Endometrium (tissue), 2 donors: ENCODE data around the gene TBL1XR1.
"Not testable (repeated sequence)": the region's sequence is repeated elsewhere in the genome, so short reads cannot be mapped to it uniquely, and the experiment has no call there.

Experiments
- FAIRE-seq: peaks from 2 replicates; lab custom pipeline; 2012; peaks lifted over from hg19 to GRCh38; lab: Jason Lieb, UNC
- donor health status: control.
- donor health status: control.

The TBL1XR1 gene

DNA sequence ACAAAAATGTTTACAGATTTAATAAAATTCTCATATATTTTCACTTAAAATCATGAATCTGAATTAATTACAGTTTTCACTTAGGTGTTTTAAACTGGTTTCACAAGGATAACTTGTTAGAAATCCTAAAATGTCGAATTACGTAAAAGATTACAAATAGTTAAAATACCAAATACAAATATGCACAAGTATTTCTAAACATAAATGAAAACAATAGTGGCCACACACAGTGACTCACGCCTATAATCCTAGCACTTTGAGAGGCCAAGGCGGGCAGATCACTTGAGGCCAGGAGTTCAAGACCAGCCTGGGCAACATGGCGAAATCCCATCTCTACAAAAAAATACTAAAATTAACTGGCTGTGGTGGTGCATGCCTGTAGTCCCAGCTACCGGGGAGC is 10.9 kb upstream of the TBL1XR1 start:
- no peak for FAIRE-seq

DNA sequence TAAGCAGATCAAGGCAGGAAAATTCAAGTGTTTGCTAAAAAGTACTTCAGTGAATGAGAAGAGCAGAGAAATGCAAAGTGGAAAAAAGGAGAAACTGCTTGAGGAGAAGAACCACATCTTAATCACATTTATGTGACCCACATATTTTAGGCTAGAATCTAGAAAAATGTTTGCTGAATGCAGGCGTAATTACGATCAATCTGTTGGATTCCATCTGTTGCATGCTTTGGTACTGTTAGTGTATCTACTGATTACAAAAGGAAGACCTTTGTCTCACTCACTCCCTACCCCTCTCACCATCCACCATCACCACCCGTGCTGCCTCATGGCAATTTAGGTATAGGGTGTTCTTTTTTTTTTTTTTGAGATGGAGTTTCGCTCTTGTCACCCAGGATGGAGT is 9.7 kb upstream of the TBL1XR1 start:
- no peak for FAIRE-seq

DNA sequence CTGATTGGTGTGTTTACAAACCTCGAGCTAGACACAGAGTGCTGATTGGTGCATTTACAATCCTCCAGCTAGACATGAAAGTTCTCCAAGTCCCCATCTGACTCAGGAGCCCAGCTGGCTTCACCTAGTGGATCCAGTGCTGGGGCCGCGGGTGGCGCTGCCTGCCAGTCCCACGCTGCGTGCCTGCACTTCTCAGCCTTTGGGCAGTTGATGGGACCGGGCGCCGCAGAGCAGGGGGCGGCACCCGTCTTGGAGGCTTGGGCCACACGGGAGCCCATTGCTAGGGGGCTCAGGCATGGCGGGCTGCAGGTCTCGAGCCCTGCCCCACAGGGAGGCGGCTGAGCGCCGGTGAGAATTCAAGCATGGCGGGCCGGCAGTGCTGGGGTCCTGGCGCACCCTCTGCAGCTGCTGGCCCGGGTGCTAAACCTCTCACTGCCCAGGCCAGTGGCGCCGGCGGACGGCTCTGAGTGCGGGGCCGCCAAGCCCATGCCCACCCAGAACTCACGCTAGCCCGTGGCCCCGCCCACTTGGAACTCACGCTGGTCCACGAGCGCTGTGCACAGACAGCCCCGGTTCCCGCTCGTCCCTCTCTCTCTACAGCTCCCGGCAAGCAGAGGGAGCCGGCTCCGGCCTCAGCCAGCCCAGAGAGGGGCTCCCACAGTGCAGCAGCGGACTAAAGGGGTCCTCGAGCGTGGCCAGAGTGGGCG is 6.6 kb upstream of the TBL1XR1 start:
- no peak for FAIRE-seq

DNA sequence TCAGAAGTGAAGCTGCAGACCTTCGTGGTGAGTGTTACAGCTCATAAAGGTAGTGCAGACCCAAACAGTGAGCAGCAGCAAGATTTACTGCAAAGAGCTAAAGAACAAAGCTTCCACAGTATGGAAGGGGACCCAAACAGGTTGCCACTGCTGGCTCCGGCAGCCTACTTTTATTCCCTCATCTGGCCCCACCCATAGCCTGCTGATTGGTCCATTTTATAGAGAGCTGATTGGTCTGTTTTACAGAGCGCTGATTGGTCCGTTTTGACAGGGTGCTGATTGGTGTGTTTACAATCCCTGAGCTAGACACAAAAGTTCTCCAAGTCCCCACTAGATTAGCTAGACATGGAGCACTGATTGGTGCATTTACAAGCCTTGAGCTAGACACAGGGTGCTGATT is 5.7 kb upstream of the TBL1XR1 start:
- not testable (repeated sequence) for FAIRE-seq

DNA sequence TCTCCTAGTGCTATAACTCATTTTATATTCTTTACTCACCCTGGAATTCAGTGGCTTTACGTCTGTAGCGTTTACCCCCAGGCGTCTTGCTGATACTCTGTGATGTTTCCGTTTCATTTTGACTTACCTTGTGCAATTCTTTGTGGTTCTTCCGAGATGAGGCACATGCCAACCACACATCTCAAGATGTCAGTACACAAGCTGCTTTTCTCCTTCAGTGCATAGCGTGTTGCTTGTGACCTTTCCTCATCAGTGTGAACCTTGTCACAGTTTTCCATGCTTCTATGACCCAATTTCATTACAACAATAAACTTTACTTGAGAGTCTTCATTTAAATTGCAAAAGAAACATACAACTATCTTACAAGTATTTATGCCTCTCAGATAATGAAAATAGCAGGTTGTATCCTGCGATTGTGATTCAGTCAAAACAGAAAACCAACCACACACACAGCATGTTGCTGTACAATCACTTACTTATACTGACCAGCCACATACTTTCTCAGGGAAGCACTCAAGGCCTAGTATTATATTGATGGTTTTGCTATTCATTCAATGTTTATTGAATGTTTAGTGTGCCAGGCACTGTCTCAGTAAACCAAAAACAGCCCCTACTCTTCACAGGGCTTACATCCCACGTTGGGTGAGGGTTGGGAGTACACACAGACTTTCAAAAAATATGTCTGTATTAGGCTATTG is 4.6 kb upstream of the TBL1XR1 start:
- FAIRE-seq, result no peak

DNA sequence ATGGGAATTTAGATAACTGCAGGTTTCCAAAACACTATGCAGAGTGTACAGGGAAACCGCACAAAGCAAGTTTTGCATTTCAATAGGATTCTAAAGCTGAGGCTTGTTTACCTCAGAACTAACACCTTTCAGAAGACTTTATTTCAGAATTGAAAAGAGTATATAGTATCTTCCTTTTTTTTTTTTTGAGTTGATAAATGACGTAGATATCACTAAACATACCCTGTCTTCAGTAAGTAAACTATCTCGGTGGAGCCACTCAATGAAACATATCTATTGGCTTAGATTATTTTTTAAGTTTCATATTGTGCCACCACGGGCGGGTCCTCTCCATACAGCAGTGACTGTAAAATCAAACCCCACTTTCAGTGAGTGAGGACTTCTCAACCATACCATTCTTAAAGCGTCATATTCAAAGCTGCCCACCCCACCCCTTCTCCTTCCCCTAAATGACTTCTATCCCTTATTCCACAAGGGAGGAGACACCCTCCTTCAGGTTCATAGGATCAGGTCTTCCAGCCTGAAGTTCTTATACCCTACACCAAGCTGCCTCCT is 2.0 kb upstream of the TBL1XR1 start:
- FAIRE-seq, result no peak

DNA sequence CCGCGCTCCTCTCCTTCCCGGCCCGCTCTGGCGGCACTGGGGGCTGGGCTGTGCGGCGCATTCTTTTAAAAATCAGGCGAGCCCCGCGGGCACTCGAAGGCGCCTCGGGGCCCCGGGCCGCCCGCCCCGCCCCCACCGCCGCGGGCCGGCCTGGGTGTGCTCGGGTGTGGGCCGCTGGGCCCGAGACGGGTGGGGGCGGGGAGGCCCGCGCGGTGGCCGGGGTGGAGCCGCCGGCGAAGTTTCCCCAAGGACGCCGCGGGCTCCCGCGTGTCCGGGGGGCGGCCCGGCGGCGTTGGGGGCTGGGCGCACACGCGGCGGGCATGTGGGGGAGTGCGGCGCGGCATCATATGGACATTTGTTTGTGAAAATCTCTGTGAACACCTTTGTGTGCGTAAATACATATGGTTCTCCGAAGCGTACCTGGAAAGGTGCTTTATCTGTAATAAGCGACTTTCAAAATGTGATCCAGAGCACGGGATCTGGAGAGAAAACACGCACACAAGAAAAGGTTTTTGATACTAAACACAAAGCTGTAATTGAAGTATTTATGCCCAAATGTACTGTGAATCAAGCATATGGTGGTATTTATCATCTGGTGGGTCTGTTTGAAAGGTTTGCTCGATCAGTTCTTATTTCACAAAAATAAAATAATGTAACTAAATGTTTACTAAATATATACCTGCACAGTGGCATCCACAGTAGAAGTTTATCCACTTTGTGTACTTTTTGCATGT is 612 bp upstream of the TBL1XR1 start:
- FAIRE-seq, result no peak

DNA sequence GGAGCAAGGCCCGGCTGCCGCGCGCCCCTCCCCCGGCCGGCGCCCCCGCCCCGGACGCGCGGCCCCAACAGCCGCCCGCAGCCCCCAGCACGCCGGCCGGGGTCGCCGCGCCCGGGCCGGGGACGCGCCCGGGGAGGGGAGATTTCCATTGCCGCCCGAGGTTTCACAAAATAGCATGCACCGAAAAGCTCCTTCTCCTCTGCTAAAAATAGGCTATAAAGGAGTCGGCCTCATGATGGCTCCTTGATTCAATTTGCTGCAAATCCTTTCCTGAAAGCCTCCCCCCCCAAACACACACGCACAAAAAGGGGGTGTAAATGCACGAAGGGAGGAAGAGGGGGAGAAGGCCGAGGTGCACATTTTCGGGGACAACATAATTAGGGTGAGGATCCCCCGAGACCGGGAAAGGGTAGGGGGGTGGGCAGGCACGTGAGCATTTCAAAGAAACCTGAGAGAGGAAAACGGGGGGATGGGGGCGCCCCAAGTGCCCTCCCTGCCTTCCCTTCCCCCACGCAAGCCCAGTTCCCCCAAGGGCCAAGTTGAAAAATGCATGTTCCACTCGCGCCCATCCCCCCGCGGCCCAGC is 734 bp downstream of the TBL1XR1 start:
- FAIRE-seq, result no peak

DNA sequence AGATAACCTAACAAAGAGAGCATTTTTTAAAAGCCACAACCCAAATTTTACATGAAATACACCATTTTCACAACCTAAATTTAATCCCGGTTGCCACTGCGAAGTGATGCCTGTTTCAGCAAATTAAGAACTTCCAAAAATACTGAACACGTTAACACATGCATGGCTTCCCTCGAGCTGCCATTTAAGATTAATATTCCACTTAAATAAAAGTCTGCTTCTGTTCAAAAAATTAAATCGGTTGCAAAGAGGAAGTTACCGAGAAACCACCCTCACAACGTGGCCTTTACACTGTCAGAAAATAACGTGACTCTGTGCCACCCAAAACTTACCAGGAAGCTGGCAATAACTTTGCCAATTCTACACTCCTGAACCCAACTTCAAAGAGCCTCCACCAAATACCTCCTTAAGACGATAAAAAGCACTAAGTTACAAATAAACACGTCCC is 1.2 kb downstream of the TBL1XR1 start:
- FAIRE-seq, result no peak

DNA sequence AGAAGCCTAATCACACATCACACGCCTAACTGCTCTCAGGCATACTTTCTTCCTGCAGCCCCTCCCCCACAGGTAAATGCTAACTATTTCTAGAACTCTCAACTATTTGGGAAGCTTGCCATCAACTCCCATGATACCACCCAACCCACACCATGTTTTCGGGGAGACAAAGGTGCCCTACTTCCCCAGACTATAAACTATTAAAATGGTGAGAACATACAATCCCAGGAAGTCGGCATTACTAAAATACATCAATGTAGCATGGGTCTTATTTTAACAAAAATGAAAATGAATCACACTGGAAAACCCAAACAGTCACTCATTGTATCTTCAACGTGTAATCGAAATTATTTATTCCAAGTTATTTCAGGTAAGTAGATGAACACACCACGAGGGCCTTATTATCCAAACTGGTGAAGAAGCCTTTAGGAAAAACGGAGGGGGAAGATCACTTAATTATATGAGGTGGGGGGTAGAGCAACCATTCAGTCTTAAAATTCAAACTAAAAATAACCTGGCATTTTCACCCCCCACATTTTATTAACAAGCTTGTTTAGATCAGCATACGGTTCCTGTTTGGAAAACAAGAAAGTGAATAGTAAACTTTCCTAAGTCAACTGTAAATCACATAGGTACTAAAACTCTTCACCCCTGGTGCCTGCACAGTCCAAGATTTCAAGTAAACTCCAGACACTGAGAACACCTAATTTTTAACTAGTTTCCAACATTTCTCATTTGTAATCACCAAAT is 1.9 kb downstream of the TBL1XR1 start:
- FAIRE-seq, result peak; percentile 23

DNA sequence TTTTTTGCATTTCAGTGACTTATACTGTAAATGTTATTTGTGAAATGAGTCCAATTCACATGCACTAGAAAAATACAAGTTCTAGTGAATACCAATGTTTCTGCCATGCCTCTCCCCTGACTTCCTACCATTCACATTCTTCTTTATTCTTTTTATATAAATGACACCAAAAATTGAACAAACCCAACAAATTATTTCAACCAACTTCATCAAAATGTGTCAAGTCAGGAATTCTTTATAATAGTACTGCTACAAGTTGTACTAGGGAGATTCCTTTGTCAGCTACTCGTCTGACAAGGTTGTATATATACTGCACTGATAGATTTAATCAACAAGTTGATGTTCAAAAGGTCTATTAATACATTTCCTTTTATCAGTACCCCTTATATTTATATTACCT is 3.0 kb downstream of the TBL1XR1 start:
- FAIRE-seq, result no peak

DNA sequence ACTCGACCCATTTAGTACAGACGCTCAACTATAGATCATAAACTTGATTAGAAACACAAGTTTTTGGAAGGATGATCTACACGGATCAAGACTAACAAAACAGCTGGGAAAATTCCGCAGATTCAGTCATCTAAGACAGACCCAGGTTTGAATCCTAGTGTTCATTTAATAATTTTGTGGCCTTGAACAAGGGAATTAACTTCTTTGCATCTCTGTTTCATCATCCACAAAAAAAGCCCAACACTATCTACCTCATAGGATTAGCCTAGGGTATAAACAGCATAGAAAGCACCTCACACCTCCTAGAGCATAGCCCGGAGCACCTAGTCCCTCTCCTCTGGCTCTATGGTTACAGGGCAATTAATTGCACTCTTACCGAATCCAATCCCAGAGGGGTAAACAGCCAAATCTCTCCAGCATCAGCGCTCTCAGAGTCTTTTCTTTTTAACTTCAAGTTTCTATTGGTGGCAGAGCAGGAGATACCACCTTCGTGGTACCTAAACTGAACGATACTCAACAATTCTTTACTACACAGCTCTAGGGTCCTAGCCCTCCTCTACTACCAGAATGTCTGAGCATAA is 3.5 kb downstream of the TBL1XR1 start:
- no peak for FAIRE-seq

DNA sequence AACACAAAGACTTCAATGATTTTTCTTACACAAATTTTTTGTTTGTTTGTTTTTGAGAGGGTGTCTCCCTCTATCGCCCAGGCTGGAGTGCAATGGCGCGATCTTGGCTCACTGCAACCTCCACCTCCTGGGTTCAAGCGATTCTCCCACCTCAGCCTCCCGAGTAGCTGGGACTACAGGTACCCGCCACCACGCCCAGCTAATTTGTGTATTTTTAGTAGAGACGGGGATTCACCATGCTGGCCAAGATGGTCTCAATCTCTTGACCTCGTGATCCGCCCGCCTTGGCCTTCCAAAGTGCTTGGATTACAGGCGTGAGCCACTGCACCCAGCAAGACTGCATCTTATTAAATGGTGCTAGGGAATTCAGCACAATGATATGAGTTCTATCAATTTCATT is 4.0 kb downstream of the TBL1XR1 start:
- FAIRE-seq, result not testable (repeated sequence)

DNA sequence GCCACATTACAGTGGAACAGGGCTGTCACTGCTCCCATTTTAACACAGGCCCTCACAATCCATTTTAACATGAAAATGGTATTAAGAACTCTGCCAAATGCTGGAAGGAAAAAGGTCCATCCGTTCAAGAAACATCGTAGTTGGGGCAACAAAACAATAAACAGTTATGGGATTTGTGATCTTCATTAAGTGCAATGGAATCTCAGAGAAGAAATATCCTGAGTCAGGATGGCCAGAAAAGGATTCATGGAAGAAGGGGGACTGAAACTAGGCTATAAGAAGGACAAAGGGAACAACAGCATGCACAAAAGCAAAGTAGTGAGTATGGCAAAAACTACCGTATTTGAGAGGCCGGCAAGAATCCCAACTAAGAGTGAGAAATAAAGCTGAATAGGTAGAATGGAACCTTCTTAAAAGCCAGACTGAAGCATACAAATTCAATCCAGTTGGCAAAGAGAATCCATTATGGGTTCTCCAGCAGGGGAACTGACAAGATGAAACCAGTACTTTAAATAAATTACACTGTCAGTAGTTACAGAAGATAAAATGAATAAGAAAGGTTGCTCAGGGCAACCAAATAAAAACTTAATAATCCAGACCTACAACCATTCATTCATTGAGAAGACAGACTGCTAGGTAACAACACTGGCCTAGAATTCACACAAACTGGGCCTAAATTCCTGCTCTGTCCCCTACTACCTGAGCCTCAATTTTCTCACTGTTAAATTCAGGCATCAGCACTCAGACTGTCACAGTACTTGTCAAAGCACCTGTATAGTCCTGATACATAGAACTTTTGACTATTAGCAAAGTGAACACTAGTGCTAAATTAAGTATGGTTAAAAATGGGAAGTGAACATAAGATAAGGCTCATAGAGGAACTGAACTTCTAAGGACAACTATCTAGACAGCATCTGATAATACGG is 6.3 kb downstream of the TBL1XR1 start:
- no peak for FAIRE-seq

DNA sequence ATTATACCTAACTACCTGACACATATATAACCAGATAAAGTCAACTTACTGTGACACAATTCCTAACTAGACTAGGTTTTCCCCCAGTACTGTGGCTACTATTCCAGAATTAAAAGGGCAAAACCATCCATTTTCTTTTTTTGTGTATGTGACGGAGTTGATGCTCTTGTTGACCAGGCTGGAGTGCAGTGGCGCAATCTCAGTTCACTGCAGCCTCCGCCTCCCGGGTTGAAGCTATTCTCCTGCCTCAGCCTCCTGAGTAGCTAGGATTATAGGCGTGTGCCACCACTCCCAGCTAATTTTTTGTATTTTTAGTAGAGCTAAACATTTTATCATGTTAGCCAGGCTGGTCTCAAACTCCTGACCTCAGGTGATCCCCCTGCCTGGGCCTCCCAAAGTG is 7.1 kb downstream of the TBL1XR1 start:
- FAIRE-seq, result not testable (repeated sequence)

DNA sequence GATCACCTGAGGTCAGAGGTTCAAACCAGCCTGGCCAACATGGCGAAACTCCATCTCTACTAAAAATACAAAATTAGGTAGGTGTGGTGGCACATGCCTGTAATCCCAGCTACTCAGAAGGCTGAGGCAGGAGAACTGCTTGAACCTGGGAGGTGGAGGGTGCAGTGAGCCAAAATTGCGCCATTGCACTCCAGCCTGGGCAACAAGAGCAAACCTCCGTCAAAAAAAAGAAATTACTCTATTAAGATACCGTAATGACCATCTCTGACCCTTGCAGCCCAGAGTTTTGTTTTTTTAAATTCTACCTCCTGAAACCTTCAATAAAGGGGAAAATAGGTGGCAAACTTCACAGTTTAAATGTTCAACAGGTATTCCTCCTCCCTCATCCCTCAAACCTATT is 9.0 kb downstream of the TBL1XR1 start:
- not testable (repeated sequence) for FAIRE-seq

DNA sequence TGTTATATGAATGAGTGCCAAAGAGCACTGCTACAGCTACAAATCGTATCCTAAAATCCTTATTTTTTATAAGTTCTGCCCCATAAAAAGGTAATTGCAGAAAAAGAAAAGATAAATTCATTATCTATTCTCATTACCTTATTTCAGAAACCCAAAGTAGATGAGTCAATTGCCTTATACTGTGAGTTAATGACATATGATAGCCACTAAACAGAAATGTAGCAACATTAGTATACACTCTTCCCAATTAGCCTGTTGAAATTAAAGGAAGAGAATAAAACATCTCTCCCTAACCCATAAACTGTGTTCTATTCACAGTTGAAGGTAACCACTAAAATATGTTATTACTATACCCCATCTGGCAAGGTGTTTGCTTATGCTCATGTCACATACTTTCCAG is 11.0 kb downstream of the TBL1XR1 start:
- FAIRE-seq, result no peak

DNA sequence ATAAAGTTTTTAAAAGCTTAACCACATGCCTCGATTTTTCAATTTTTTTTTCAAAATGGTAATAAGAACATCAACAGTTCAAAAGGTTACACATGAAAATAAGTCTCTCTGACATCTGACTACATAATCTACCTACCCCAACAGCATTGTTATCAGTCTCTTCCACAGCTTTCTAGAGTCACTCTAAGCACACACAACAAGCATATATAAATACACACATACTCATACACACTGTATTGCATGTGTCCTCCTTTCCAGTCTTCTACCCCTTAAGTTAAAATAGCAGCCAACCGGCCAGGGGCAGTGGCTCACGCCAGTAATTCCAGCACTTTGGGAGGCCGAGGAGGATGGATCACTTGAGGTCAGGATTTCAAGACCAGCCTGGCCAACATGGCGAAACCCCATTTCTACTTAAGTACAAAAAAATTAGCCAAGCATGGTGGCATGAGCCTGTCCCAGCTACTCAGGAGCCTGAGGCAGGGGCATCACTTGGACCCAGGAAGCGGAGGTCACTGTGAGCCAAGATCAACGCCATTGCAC is 12.2 kb downstream of the TBL1XR1 start:
- FAIRE-seq, result no peak

DNA sequence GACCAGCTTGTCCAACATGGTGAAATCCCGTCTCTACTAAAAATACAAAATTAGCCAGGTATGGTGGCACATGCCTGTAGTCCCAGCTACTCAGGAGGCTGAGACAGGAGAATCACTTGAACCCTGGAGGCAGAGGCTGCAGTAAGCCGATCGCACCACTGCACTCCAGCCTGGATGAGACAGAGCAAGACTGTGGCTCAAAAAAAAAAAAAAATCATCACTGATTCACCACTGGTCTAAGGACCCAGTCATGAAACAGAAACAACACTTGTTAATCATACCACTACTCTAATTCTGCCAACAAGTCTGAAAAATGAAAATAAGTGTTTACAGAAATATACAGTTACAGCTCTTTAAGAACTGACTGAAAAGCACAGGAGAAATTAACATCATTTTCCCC is 12.7 kb downstream of the TBL1XR1 start:
- not testable (repeated sequence) for FAIRE-seq

DNA sequence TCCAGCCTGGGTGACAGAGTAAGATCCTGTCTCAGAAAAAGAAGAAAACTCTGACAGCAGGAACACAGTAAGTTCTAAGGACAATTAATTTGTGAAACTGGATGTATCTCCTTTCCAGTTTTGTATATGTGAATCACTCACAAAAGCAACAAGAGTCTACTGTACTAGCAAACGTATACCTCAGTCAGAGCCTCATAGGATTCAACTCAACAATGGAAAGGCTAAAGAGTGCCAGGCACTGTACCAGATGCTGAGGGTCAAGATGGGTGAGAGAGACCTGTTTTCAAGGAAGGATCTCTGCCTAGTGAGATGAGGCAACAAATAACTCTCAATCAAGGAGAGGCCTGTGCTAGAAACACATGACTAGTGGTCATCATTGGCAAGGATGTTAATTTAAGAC is 14.9 kb downstream of the TBL1XR1 start:
- no peak for FAIRE-seq
